ENCODE results near the gene RMRP.

The RMRP gene

DNA sequence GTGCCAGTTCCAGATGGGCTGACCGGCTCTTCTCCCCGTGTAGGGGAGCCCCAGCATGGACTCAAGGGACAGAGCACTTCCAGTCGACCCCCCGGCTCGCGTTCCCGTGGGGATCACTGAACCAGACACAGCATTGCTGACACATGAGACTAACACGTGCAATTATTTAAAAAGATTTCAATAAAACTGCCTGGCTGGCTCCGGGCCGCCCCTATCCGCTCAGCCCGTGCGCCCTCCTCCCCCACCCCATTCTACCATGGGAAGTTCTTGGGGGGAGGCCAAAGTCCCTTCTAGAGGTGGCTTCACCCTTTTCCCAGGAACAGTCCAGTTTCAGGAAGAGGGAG, 48.0 kb downstream of the RMRP start:
- DNase-seq, result no peak

DNA sequence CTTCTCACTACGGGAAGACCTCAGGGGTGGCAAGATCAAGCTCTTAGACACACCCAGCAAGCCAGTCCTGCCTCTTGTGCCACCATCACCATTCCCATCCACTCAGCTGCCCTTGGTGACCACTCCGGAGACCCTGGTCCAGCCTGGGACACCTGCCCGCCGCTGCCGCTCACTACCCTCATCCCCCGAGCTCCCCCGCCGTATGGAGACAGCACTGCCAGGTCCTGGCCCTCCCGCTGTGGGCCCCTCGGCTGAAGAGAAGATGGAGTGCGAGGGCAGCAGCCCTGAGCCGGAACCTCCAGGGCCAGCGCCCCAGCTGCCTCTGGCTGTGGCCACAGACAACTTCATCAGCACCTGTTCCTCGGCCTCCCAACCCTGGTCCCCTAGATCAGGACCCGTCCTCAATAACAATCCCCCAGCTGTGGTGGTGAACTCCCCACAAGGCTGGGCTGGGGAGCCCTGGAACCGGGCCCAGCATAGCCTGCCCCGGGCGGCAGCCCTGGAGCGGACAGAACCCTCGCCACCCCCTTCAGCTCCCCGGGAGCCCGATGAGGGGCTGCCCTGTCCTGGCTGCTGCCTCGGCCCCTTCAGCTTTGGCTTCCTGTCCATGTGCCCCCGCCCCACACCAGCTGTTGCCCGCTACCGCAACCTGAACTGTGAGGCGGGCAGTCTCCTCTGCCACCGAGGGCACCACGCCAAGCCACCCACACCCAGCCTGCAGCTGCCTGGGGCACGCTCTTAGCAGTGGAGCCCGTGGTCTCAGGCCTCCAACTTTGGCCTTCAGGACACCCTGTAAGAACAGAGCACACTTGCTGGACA, 48.6 kb downstream of the RMRP start:
- no peak for DNase-seq

DNA sequence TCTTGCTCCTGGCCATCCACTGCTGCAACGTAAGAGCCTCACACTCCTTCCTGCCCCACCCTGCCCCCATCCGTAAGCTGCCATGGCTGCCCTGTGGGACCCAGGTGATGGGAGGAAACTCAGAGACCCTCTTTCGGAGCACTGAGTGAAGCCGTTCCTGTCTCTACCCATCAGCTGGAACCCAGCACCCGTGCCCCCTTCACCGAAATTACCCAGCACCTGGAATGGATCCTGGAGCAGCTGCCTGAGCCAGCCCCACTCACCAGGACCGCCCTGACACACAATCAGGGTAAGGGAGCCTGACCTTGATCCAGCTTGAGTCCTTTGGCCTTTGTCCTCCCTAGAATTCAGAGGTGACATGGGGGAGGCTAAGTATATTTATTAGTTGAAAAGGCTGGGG, 49.6 kb downstream of the RMRP start:
- no peak for DNase-seq

All from right kidney (tissue), 1 donor.